Measurements from ENCODE around the gene ARHGEF26.

DNA sequence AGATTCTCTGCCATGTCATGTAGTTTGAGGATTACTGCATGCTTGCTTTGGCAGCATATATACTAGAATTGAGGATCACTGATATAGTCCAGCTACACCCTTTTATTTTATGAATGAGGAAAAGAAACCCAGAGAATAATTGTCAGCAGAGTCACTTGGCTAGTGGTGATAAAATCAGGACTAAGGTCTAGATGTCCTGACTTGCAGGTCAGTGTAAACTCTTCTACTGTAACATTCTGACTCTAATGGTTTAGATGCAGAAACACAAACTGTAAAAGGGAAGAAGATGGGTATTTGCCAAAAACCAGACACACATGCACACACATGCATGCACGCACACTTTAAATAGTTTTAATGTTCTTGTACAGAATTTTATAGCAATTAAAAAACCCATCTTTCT lies 97.5 kb downstream of the ARHGEF26 start:
- TF ChIP-seq, protein P1, sequence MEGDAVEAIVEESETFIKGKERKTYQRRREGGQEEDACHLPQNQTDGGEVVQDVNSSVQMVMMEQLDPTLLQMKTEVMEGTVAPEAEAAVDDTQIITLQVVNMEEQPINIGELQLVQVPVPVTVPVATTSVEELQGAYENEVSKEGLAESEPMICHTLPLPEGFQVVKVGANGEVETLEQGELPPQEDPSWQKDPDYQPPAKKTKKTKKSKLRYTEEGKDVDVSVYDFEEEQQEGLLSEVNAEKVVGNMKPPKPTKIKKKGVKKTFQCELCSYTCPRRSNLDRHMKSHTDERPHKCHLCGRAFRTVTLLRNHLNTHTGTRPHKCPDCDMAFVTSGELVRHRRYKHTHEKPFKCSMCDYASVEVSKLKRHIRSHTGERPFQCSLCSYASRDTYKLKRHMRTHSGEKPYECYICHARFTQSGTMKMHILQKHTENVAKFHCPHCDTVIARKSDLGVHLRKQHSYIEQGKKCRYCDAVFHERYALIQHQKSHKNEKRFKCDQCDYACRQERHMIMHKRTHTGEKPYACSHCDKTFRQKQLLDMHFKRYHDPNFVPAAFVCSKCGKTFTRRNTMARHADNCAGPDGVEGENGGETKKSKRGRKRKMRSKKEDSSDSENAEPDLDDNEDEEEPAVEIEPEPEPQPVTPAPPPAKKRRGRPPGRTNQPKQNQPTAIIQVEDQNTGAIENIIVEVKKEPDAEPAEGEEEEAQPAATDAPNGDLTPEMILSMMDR (IDR thresholded peaks at IDR 0.05) = no peak
- TF ChIP-seq CBFB (CRISPR knock-in tag; IDR thresholded peaks at IDR 0.05; ENCODE audit: low read depth) = no peak

All from WTC11 (cell line).